Nucleus accumbens (tissue), 56 donors: ENCODE results near the gene QRFP.

Experiments used
- DNase-seq, 56 donors: peaks; one replicate each; lab custom pipeline; 2025; lab: John Stamatoyannopoulos, UW

QRFP gene, protein sequence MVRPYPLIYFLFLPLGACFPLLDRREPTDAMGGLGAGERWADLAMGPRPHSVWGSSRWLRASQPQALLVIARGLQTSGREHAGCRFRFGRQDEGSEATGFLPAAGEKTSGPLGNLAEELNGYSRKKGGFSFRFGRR

DNA sequence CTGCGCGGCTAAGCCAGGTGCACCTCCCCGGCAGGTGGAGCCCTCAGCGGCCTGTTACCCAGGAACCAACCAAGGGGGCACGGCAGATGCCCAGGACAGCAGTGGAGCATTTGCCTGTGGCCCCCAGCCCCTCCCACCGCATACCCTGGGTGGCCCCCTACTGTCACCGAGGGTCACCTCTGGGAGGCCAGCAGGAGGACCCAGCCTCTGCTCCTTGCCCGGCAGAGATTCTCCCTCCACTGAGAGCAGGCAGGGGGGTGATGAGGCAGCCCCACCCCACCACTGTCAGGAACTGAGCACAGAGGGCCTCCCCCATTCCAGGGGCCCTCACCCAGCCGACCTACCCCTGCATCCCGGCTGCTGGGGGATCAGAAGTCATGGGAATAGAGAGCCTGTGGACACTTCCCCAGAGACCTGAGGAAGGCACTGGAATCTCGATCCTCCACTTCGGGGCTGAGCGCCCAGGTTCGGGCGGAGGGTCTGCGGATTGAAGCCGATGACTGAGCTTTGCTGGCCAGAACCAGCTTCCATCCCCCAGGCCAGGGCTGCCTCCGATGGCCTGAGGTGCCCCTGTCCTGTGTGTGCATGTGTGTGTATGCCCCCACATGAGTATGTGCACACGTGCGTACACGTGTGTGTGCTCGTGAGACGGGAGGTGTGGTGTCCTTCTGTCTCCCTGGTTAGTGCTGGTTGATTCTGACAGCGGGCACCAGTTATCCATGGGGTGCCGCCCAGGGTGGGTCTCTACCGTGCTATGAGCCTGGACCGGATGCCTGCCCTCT, at the start of gene QRFP:
Gene QRFP, minus strand, starts transcription at position 580 of the 782 bp plus-strand sequence. CDS start 2,974 bp downstream, outside the sequence.
- DNase-seq = no peak

- DNase-seq = no peak
These were observed 48.6 kb upstream of the QRFP start for GRCh38 chr9:130945173-130945572.

- no peak for DNase-seq
These were observed 48.0 kb upstream of the QRFP start for GRCh38 chr9:130944510-130945058.

- no peak for DNase-seq
These were observed 47.2 kb upstream of the QRFP start for GRCh38 chr9:130943777-130944176.

DNA sequence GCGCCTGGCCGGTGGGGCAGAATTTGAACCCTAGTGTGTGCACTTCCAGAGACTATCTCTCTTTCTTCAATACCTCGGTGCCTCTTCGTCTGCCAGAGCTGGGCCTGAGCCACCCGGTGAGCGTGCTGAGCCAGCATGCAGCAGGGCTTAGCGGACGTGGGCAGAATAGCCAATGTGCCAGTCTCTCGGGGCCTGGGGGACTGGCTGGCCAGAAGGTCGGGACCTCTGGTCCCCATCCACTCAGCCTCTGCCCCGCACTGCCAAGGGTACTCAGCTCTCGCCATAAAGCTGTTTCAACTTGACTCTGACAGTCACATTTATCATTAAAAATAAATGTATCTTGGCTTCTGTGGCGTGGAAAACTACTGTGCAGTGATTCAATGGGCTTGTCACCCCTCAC, 46.6 kb upstream of the QRFP start:
- DNase-seq = no peak

DNA sequence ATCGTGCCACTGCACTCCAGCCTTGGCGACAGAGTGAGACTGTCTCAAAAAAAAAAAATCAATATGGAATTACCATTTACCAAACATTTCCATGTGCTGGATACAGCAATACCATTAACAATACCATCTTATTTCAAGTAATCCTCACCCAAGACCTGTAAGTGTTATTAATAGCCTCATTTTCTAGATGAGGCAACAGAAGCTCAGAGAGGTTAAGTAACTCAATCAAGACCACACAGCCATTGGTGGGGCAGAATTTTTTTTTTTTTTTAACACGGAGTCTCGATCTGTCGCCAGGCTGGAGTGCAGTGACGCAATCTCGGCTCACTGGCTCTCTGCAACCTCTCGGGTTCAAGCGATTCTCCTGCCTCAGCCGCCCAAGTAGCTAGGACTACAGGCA, 46.1 kb upstream of the QRFP start:
- no peak for DNase-seq

- no peak for DNase-seq
These were observed 45.5 kb upstream of the QRFP start for GRCh38 chr9:130942084-130942483.

DNA sequence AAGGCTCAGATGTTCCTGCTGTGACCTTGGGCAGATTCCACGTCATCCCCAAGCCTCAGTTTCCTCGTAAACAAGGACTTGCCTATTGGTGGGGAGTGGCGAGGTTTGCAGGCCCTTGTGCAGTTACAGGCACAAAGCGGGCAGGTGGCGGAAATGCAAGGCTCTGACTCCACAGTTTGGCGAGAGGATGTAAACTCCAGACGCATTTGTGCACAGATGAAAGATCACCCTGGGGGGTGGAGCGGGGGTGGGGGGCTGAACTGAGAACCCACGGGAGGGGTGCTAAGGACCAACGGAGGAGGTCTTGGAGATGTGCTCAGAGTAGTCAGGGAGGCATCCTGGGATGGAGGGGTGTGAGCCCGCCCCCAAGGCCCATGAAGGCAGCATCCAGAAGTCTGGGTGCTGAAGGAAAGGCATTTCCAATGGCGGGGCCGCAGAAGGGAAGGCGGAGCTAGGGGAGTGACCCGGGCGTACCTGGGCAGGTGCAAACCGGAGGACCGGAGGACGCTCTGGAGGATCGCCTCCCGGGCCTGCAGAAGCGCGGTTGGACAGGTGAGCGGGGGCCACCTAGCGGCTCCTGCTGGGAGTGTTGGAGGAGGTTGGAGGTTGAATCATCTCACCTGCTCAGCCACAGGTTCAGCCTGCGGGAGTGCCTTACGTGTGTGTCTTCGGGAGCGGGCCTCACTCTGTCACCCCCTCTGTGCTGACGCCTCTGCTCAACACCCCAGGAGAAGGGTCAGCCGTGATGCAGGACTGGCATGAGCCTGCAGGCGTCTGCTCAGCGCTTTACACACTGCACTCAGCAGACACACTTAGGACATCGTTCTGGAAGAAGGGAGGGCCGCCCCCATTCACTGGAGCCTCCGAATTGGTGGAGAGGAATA, 44.3 kb upstream of the QRFP start:
- peak in 42 of 56 donors; percentile 6 to 78 (median 42) for DNase-seq

- no peak for DNase-seq
These were observed 43.5 kb upstream of the QRFP start for GRCh38 chr9:130940027-130940549.

DNA sequence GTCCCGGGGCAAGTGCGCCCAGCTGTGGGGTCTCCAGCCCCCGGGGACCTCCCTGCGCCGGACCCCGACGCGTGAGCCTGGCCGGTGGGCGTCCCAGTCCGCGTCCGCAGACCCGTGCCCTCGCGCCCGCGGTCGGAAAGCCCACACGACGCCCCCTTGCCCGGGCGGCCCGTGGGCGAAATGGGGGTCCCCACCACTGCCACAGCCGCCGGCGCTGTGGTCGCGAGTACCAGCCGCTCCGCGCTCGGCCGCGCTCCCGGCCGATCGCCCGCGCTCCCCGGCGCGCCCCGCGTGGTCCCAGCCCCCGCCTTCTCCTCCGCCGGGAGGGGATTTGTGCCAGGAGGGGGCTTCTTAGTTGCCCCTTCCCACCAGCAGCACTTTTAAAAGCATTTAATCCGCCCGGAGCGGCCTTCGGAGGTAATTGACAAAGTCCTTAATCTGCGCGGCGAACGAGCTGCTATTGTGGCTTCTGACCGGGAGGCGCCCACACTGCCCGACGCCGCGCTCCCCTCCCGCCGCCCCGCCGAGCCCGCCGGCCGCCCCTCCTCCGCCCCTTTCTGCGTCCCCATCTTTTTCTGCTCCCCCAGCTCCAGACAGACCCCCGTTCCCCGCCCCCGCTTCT, 42.9 kb upstream of the QRFP start:
- no peak for DNase-seq

DNA sequence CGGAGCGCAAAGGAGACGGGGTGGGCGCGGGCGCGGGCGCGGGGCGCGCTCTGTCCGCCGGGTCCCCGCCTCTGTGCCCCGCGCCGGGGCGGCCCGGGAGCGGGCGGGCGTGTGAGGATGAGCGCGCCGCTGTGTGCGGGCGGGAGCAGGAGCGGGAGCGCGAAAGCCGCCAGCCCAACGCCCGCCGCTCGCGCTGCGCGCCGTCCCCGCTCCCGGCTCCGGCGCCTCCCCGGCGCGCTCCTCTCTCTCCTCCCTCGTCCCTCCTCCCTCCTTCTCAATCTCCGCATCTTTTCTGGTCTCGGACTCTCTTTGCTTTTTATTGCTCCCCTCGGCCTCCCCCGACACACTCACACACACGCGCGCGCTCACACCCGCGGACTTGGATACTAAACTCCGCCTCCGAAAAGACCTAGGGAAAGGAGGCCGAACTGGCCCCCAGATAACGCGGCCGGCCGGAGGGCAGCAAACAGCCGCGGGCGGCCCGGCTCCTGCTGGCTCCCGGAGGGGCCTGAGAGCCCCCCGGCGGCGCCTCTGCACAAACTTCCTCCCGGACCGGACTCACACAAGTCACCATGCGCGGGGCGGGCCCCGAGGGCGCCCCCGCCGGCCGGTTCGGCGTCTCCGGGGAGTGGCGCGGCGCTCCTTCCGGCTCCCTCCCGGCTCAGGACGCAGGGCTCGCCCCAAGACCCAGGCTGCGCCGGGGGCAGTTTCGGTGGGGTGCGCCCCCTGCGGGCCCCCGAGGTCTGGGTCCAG, 42.2 kb upstream of the QRFP start, which contains the start of gene FIBCD1:
Gene FIBCD1, minus strand, starts transcription at position 596 of the 753 bp plus-strand sequence. CDS start 640 bp downstream, outside the sequence.
- peak in 2 of 56 donors; percentile 4 to 15 for DNase-seq

DNA sequence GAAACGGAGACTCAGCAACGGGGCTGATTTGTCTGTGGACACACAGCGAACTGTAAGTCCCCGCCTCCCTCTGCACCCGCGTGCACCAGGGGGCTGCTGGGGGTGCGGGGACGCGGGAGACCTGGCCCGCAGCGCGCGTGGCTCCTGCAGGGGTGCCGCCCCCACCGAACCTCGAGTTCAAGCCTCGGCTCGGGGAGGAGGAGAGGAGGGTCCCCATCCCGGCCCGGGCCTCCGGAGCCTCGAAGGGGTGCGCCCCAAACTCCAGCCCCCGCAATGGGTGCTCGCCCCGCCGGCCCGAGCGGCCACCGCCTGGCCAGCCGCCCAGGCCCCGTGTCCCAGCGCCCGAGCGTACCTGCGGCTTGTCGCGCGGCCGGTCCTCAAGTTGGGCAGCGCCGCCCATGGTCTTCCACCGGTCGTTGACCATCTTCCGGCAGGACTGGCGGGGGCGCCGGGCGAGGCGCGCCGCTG, 41.6 kb upstream of the QRFP start:
- peak in 1 of 56 donors; percentile 29 for DNase-seq

- no peak for DNase-seq
These were observed 40.8 kb upstream of the QRFP start for GRCh38 chr9:130937146-130938076.

DNA sequence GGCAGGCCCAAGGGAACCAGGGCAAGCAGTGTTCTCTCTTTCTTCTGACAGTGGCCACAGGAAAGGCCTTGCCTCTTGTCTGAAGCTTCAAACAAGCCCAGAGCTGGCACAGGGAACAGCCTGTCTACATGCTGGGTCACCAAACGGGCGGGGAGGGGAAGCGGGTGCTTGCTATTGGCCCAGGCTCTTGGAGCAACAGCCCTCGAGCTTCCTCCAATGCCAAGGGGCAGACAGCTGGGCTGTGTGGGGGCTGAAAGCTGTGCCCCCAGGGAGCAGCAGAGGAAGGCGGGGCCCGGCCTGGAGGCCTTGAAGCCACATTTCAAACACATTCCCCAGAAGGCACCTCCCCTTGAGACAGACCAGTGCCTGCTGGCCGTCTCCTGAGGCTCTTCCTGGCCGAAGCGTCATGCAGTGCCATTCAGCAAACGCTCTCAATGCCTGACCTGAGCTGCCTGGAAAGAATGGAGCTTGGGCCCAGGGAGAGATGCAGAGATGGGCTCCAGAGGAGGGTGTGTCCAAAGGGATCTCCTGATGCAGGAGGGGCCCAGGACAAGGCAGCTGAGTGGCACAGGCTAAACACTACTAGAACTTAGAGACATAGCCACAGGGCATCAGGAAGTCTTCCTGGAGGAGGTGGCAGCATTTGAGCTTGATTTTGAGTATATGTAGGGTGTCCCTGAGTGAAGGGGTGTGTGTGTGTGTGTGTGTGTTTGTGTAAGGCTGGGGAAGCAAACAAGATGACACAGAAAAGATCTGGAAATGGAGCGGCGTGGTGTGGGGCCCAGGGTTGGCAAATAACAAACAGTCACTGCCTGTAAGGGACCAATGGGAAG, 39.9 kb upstream of the QRFP start:
- DNase-seq = peak in 3 of 56 donors; percentile 8 to 22 (median 10)

DNA sequence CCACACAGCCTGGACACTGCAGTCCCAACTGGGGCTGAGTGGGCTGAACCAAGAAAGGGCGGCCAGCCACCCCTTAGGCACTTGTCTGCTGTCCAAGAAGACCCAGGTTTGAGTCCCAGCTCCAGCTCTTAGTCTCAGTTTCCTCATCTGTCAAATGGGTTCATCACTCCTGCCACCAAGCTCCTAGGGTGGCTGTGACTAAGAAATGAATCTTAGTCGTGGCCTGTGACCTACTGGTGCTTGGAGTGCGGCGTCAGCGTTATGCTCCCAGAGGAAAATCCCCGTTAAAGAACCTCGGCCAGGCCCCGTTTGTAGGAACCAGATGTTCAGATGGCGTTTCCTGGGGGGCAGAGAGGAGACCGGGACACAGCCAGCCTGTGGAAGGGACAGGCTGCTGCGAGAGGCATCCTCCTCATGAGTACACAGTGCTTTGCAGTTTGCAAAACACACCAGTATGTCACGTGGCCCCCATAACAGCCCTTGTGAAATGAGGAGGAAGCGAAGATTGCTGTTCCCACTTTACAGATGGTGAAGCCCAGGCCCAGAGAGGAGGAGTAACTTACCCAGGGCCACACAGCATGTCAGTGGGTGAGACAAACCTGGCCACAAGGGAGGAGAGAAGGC, 39.1 kb upstream of the QRFP start:
- no peak for DNase-seq
